Mesenchymal stem cell (in vitro differentiated cells and primary cell): ENCODE measurements around the gene RIN2.

ENCODE experiments used
- DNase-seq: peaks from one replicate; pipeline ENCODE4 v3.0.0-alpha.2; 2013
- H2AFZ ChIP-seq: one replicate; pipeline ENCODE4 v1.6.1; 2013; ENCODE audit warnings: low read depth, mild to moderate bottlenecking, control low read depth, inconsistent platforms, low read length, moderate library complexity
- H2AK5ac ChIP-seq: 2 replicates; pipeline ENCODE4 v1.6.1; 2013; ENCODE audit warnings: low read length, moderate library complexity, mild to moderate bottlenecking, inconsistent platforms; ENCODE audit not compliant: severe bottlenecking
- H2BK120ac ChIP-seq: one replicate; pipeline ENCODE4 v1.6.1; 2013; ENCODE audit warnings: low read depth, mild to moderate bottlenecking, inconsistent platforms, low read length, moderate library complexity
- H2BK12ac ChIP-seq, 2 experiments: one replicate each; pipeline ENCODE4 v1.6.1; 2013; ENCODE audit warnings: inconsistent platforms in 2 of 2, low read length in 2 of 2, mild to moderate bottlenecking in 2 of 2, moderate library complexity in 2 of 2, control low read depth in 1 of 2
- H2BK15ac ChIP-seq: one replicate; pipeline ENCODE4 v1.6.1; 2013; ENCODE audit warnings: mild to moderate bottlenecking, low read depth, inconsistent platforms; ENCODE audit not compliant: poor library complexity, severe bottlenecking
- H2BK5ac ChIP-seq: 2 replicates; pipeline ENCODE4 v1.6.1; 2013; ENCODE audit warnings: low read depth, mild to moderate bottlenecking, low read length, control low read depth, inconsistent platforms; ENCODE audit not compliant: poor library complexity, severe bottlenecking
- H3K14ac ChIP-seq, 2 experiments: one replicate each; pipeline ENCODE4 v1.6.1; 2013; ENCODE audit warnings: inconsistent platforms in 2 of 2, low read length in 2 of 2, control low read depth in 1 of 2, mild to moderate bottlenecking in 1 of 2, moderate library complexity in 1 of 2
- H3K18ac ChIP-seq, 2 experiments: one replicate each; pipeline ENCODE4 v1.6.1; 2013; ENCODE audit warnings: inconsistent platforms in 2 of 2, low read length in 2 of 2, control low read depth in 1 of 2, low read depth in 1 of 2, mild to moderate bottlenecking in 1 of 2
- H3K23ac ChIP-seq, 2 experiments: one replicate each; pipeline ENCODE4 v1.6.1; 2013; ENCODE audit warnings: inconsistent platforms in 2 of 2, low read length in 2 of 2, mild to moderate bottlenecking in 2 of 2, moderate library complexity in 2 of 2, control low read depth in 1 of 2
- H3K27ac ChIP-seq: 2 replicates; pipeline ENCODE4 v1.5.1; 2013; ENCODE audit warnings: mild to moderate bottlenecking, moderate library complexity, low read length, control low read depth, inconsistent platforms; ENCODE audit not compliant: poor library complexity, severe bottlenecking
- H3K27me3 ChIP-seq, 2 experiments: 2 replicates each; pipeline versions ENCODE4 v1.6.1 to v1.7.0; 2013; ENCODE audit warnings: low read length in 2 of 2, mild to moderate bottlenecking in 2 of 2, moderate library complexity in 2 of 2, control low read depth in 1 of 2, inconsistent platforms in 1 of 2; ENCODE audit not compliant: control insufficient read depth in 1 of 2, insufficient read depth in 1 of 2
- H3K36me3 ChIP-seq, 2 experiments: 2 replicates each; pipeline versions ENCODE4 v1.6.1 to v1.7.0; 2013; ENCODE audit warnings: low read length in 2 of 2, control low read depth in 1 of 2, inconsistent platforms in 1 of 2, low read depth in 1 of 2, mild to moderate bottlenecking in 1 of 2; ENCODE audit not compliant: insufficient read depth in 2 of 2, control insufficient read depth in 1 of 2
- H3K4ac ChIP-seq, 2 experiments: one replicate each; pipeline ENCODE4 v1.6.1; 2013; ENCODE audit warnings: inconsistent platforms in 2 of 2, low read length in 2 of 2, mild to moderate bottlenecking in 2 of 2, moderate library complexity in 2 of 2, control low read depth in 1 of 2, low read depth in 1 of 2
- H3K4me1 ChIP-seq: 2 replicates; pipeline ENCODE4 v1.6.1; 2013; ENCODE audit warnings: low read depth, low read length, control low read depth; ENCODE audit not compliant: control insufficient read depth, insufficient read depth
- H3K4me2 ChIP-seq: 2 replicates; pipeline ENCODE4 v1.6.1; 2013; ENCODE audit warnings: low read length, mild to moderate bottlenecking, inconsistent platforms; ENCODE audit not compliant: poor library complexity, severe bottlenecking
- H3K4me3 ChIP-seq, 2 experiments: 2 replicates each; pipeline versions ENCODE4 v1.5.1 to v1.7.0; 2013; ENCODE audit warnings: low read length in 2 of 2, mild to moderate bottlenecking in 2 of 2, control low read depth in 1 of 2, low read depth in 1 of 2; ENCODE audit not compliant: insufficient read depth in 1 of 2
- H3K79me1 ChIP-seq: replicated peaks from 2 replicates; pipeline ENCODE4 v1.6.1; 2013; ENCODE audit warnings: mild to moderate bottlenecking, control low read depth, low read length, inconsistent platforms; ENCODE audit not compliant: poor library complexity, severe bottlenecking
- H3K9ac ChIP-seq: 2 replicates; pipeline ENCODE4 v1.7.0; 2013; ENCODE audit warnings: mild to moderate bottlenecking, low read length, moderate library complexity
- H3K9me3 ChIP-seq: 2 replicates; pipeline ENCODE4 v1.7.0; 2013; ENCODE audit warnings: mild to moderate bottlenecking, low read length; ENCODE audit not compliant: control insufficient read depth
- H4K8ac ChIP-seq: one replicate; pipeline ENCODE4 v1.6.1; 2013; ENCODE audit warnings: inconsistent platforms, mild to moderate bottlenecking, low read length, moderate library complexity
- H4K91ac ChIP-seq: one replicate; pipeline ENCODE4 v1.6.1; 2013; ENCODE audit warnings: mild to moderate bottlenecking, low read length, inconsistent platforms
- WGBS: methylation state at CpG from one replicate; pipeline ENCODE4 v1.1.7; 2013; ENCODE audit warnings: mixed read lengths; 5-methylcytosine and 5-hydroxymethylcytosine counted together

Gene RIN2

GRCh38 chr20:19806806-19807190 lies 48.7 kb downstream of the RIN2 start:
- Histone ChIP-seq H3K36me3 (peaks cover 15 to 42% of the 10 kb centered on the region in 2 experiments), H3K9me3 (peaks cover 3% of the 10 kb centered on the region), H3K79me1 (peaks cover 16% of the 10 kb centered on the region), H2BK15ac (no peak overlapping the region), H3K18ac (no peak overlapping the region), H3K14ac (no peak overlapping the region), H2AFZ (no peak overlapping the region), H2BK120ac (no peak overlapping the region), H2AK5ac (no peak overlapping the region), H3K4me1 (peaks cover 24% of the 10 kb centered on the region), H3K27me3 (no peaks in the 10 kb centered on the region), H4K8ac (no peak overlapping the region), H3K27ac (peak overlapping the region; percentile 1), H4K91ac (no peak overlapping the region), H3K9ac (no peak overlapping the region), H2BK12ac (no peak overlapping the region), H3K23ac (no peak overlapping the region), H3K4me2 (no peak overlapping the region), H3K4me3 (no peak overlapping the region), H2BK5ac (no peak overlapping the region), H3K4ac (no peak overlapping the region)
- 96% methylated on average over 4 of the region's 4 CpGs for WGBS
- no peak for DNase-seq

GRCh38 chr20:19807191-19807945 lies 49.3 kb downstream of the RIN2 start:
- no peak overlapping the region for H3K4ac ChIP-seq
- H3K18ac ChIP-seq = no peak overlapping the region
- H2BK120ac ChIP-seq = no peak overlapping the region
- peaks cover 22% of the 10 kb centered on the region for H3K4me1 ChIP-seq
- H2BK15ac ChIP-seq = no peak overlapping the region
- no peak overlapping the region for H3K9ac ChIP-seq
- H2BK5ac ChIP-seq = no peak overlapping the region
- no peak for DNase-seq
- peaks cover 11 to 36% of the 10 kb centered on the region in 2 experiments for H3K36me3 ChIP-seq
- no peaks in the 10 kb centered on the region for H3K27me3 ChIP-seq
- H2BK12ac ChIP-seq = no peak overlapping the region
- H3K4me2 ChIP-seq = no peak overlapping the region
- peaks cover 3% of the 10 kb centered on the region for H3K9me3 ChIP-seq
- H3K23ac ChIP-seq = no peak overlapping the region
- no peak overlapping the region for H3K14ac ChIP-seq
- no peak overlapping the region for H4K91ac ChIP-seq
- no peak overlapping the region for H4K8ac ChIP-seq
- no peak overlapping the region for H2AFZ ChIP-seq
- H3K4me3 ChIP-seq = no peak overlapping the region
- no peak overlapping the region for H2AK5ac ChIP-seq
- H3K27ac ChIP-seq = peak overlapping the region; percentile 38
- peaks cover 16% of the 10 kb centered on the region for H3K79me1 ChIP-seq
